IPS DF 6.9 (cell line): ENCODE results near the gene UPK3A.
"Not testable (repeated sequence)": the region's sequence is repeated elsewhere in the genome, so short reads cannot be mapped to it uniquely, and the experiment has no call there.

Experiments used
- DNase-seq: peaks from one replicate; pipeline ENCODE4 v3.0.0-alpha.2; 2013; ENCODE audit warnings: low read depth, low spot score
- H3K27ac ChIP-seq: one replicate; pipeline ENCODE4 v1.5.1; 2013; ENCODE audit warnings: low read length, control low read depth
- H3K27me3 ChIP-seq: 2 replicates; pipeline ENCODE4 v1.6.1; 2013; ENCODE audit warnings: mild to moderate bottlenecking, low read length; ENCODE audit not compliant: control insufficient read depth, insufficient read depth
- H3K36me3 ChIP-seq: 2 replicates; pipeline ENCODE4 v1.6.1; 2013; ENCODE audit warnings: low read length; ENCODE audit not compliant: control insufficient read depth, insufficient read depth
- H3K4me1 ChIP-seq: 2 replicates; pipeline ENCODE4 v1.6.1; 2013; ENCODE audit warnings: low read length; ENCODE audit not compliant: control insufficient read depth, insufficient read depth
- H3K4me3 ChIP-seq: 2 replicates; pipeline ENCODE4 v1.5.1; 2013; ENCODE audit warnings: mild to moderate bottlenecking, low read length
- H3K9me3 ChIP-seq: 2 replicates; pipeline ENCODE4 v1.6.1; 2013; ENCODE audit warnings: low read length, inconsistent platforms; ENCODE audit not compliant: control insufficient read depth, insufficient read depth
- WGBS: extraction: QIAGEN DNeasy Blood & Tissue Kit; methylation state at CpG from one replicate; pipeline ENCODE4 v1.1.7; 2013; ENCODE audit warnings: mixed read lengths, missing lambda C conversion rate; ENCODE audit not compliant: insufficient read length, insufficient coverage; 5-methylcytosine and 5-hydroxymethylcytosine counted together

UPK3A gene

DNA sequence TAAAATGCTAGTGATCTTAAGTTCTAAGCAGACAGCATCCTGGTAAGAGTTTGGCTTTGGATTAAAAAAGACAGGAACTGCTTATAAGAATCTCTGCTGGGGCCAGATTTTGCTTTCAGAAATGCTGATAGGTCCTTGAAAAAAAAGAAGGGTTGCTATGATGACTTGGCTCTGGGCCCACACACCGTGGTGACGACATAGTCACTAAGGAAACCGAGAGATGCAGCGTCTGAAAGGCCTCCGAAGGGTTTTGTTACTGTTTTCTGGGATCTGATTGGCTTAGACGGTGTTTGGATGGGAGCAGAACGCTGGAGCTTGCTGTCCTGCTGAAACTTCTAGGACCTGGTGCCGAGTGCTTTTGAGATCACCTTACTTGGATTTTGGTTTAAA lies 33.4 kb downstream of the UPK3A start:
- Histone ChIP-seq H3K4me1 (no peaks in the 10 kb centered on the region), H3K36me3 (peaks cover 4% of the 10 kb centered on the region; the same call in 1 of the 2 replicates), H3K9me3 (no peaks in the 10 kb centered on the region), H3K27me3 (no peaks in the 10 kb centered on the region), H3K27ac (no peak overlapping the region), H3K4me3 (no peak overlapping the region)
- DNase-seq, result no peak
- WGBS, result no CpG with 5 or more reads among the region's 8 CpGs

- WGBS, result no CpG with 5 or more reads among the region's 12 CpGs
These were observed 34.0 kb downstream of the UPK3A start for GRCh38 chr22:45318558-45319323.

GRCh38 chr22:45319324-45319685 lies 34.6 kb downstream of the UPK3A start:
- H3K4me1 ChIP-seq, result no peaks in the 10 kb centered on the region
- no peak for DNase-seq
- H3K4me3 ChIP-seq, result no peak overlapping the region
- WGBS, result no CpG with 5 or more reads among the region's 5 CpGs
- peaks cover 7% of the 10 kb centered on the region; the same call in 1 of the 2 replicates for H3K36me3 ChIP-seq
- H3K9me3 ChIP-seq, result no peaks in the 10 kb centered on the region
- H3K27ac ChIP-seq, result no peak overlapping the region
- H3K27me3 ChIP-seq, result no peaks in the 10 kb centered on the region

More at GRCh38 chr22:45318558-45319323, 34.0 kb downstream of the UPK3A start:
- no peak overlapping the region for H3K27ac ChIP-seq
- H3K36me3 ChIP-seq, result peaks cover 7% of the 10 kb centered on the region; the same call in 1 of the 2 replicates
- no peaks in the 10 kb centered on the region for H3K9me3 ChIP-seq
- H3K4me3 ChIP-seq, result no peak overlapping the region
- no peaks in the 10 kb centered on the region for H3K27me3 ChIP-seq
- no peaks in the 10 kb centered on the region for H3K4me1 ChIP-seq
- DNase-seq, result no peak

DNA sequence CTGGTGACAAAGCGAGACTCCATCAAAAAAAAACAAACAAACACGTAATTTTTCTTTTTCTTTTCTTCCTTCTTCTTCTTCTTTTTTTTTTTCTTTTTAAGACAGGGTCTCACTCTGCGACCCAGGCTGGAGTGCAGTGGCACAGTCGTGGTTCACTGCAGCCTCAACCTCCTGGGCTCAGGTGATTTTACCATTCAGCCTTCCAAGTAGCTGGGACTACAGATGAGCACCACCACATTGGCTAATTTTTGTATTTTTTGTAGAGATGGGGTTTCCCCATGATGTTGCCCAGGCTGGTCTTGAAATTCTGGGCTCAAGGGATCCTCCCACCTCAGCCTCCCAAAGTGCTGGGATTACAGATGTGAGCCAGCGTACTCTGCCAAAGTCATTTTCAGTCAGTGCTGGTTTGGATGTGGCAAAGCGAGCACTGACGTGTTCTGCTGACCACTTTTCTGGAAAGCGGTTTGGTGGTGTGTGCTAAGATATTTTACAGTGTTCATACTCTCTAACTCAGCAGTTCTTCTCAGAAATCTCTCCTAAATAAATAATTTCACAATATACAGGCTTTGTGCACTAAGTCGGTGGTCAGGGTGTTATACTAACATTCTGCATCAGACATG lies 35.7 kb downstream of the UPK3A start:
- H3K4me1 ChIP-seq, result no peaks in the 10 kb centered on the region
- H3K9me3 ChIP-seq, result no peaks in the 10 kb centered on the region
- peaks cover 9% of the 10 kb centered on the region for H3K36me3 ChIP-seq
- H3K27ac ChIP-seq, result no peak overlapping the region
- no peak for DNase-seq
- no peak overlapping the region for H3K4me3 ChIP-seq
- 100% methylated on average over 1 of the region's 9 CpGs for WGBS
- H3K27me3 ChIP-seq, result no peaks in the 10 kb centered on the region

- H3K9me3 ChIP-seq, result no peaks in the 10 kb centered on the region
- H3K4me3 ChIP-seq, result no peak overlapping the region
- DNase-seq, result no peak
- no peak overlapping the region for H3K27ac ChIP-seq
- no CpG with 5 or more reads among the region's 12 CpGs for WGBS
- no peaks in the 10 kb centered on the region for H3K27me3 ChIP-seq
- peaks cover 9% of the 10 kb centered on the region for H3K36me3 ChIP-seq
- H3K4me1 ChIP-seq, result no peaks in the 10 kb centered on the region
These were observed 37.1 kb downstream of the UPK3A start for GRCh38 chr22:45321827-45322226.

GRCh38 chr22:45322873-45323525 lies 38.2 kb downstream of the UPK3A start:
- DNase-seq, result no peak
- Histone ChIP-seq H3K27ac (no peak overlapping the region), H3K9me3 (no peaks in the 10 kb centered on the region), H3K4me3 (no peak overlapping the region), H3K36me3 (peaks cover 16% of the 10 kb centered on the region), H3K27me3 (no peaks in the 10 kb centered on the region), H3K4me1 (no peaks in the 10 kb centered on the region)
- no CpG with 5 or more reads among the region's 24 CpGs for WGBS

DNA sequence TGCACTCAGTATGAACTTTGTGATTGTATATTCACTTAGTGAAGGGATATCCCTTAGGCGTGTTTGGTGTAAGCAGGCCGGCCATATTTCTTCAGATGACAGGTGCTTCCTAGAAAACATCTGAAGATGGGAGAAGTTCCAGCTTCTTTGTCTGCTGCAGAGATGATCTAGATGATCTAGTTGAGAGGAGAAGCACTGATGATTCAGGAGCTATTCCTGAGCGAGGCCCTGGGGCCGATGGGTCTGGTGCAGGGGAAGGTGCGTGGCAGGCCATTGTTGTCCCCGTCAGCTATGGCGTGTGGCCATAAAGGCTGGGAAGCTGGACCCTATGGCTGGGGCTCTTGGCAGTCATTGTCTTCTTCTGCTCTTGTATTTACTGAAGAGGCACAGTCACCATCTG lies 38.9 kb downstream of the UPK3A start:
- Histone ChIP-seq H3K9me3 (no peaks in the 10 kb centered on the region), H3K27me3 (no peaks in the 10 kb centered on the region), H3K27ac (no peak overlapping the region), H3K4me3 (no peak overlapping the region), H3K36me3 (peaks cover 16% of the 10 kb centered on the region), H3K4me1 (no peaks in the 10 kb centered on the region)
- WGBS, result no CpG with 5 or more reads among the region's 7 CpGs
- no peak for DNase-seq

GRCh38 chr22:45324311-45324711 lies 39.6 kb downstream of the UPK3A start:
- no peaks in the 10 kb centered on the region for H3K4me1 ChIP-seq
- H3K27ac ChIP-seq, result no peak overlapping the region
- no peak for DNase-seq
- no peaks in the 10 kb centered on the region for H3K9me3 ChIP-seq
- H3K36me3 ChIP-seq, result peaks cover 16% of the 10 kb centered on the region
- H3K27me3 ChIP-seq, result no peaks in the 10 kb centered on the region
- H3K4me3 ChIP-seq, result no peak overlapping the region
- WGBS, result no CpG with 5 or more reads among the region's 12 CpGs

DNA sequence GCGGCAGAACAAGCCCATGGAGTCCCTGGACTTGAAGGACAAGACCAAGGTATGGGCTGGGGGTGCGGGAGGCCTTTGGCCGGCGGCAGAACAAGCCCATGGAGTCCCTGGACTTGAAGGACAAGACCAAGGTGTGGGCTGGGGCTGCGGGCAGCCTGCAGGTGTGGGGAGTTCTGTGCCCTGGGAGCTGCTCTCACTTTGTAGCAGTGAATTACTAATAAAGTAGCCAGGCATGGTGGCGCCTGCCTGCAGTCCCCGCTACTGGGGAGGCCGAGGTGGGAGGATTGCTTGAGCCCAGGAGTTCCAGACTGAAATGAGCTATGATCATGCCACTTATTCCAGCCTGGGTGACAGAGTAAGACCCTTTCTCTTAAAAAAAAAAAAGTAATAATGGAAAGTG lies 43.5 kb downstream of the UPK3A start:
- peaks cover 10% of the 10 kb centered on the region for H3K36me3 ChIP-seq
- H3K27me3 ChIP-seq, H3K27ac ChIP-seq, H3K9me3 ChIP-seq, H3K4me3 ChIP-seq, DNase-seq, H3K4me1 ChIP-seq: not testable (repeated sequence)
- WGBS, result no CpG with 5 or more reads among the region's 8 CpGs

- no peak for DNase-seq
- Histone ChIP-seq H3K27me3 (no peaks in the 10 kb centered on the region), H3K9me3 (no peaks in the 10 kb centered on the region), H3K4me1 (no peaks in the 10 kb centered on the region), H3K36me3 (peaks cover 9% of the 10 kb centered on the region), H3K27ac (no peak overlapping the region), H3K4me3 (no peak overlapping the region)
- no CpG with 5 or more reads among the region's 8 CpGs for WGBS
These were observed 44.2 kb downstream of the UPK3A start for GRCh38 chr22:45328822-45329529.
